H1 (cell line): ENCODE data around the gene GABPB1. TPM values are rescaled to one million over a fixed set of nuclear protein-coding genes. Genes with fewer than 3 reads are reported as not detected.

Experiments
- CTCF ChIA-PET: fragments of 300-600 bp; sonication (Branson Sonifier 250); formaldehyde crosslinking; loops from one replicate; lab custom pipeline; 2021; ENCODE audit not compliant: partially characterized antibody; lab: Charles Lee
- POLR2A ChIA-PET: fragments of 300-600 bp; sonication (Branson Sonifier 250); formaldehyde crosslinking; loops from one replicate; lab custom pipeline; 2021; ENCODE audit warnings: inconsistent platforms; ENCODE audit not compliant: partially characterized antibody; lab: Charles Lee
- DNase-seq, 2 experiments: peaks; one replicate each; pipeline versions ENCODE4 v3.0.0 to v3.0.0-alpha.2; 2010 to 2022; ENCODE audit warnings: low spot score in 2 of 2, low read depth in 1 of 2, mixed read lengths in 1 of 2
- FAIRE-seq: peaks from 2 replicates; lab custom pipeline; 2011; peaks lifted over from hg19 to GRCh38; lab: Jason Lieb, UNC
- H2AFZ ChIP-seq: 2 replicates; pipeline ENCODE4 v1.8.1; 2012; ENCODE audit warnings: low read length, inconsistent platforms
- H2AK5ac ChIP-seq: 2 replicates; pipeline ENCODE4 v1.6.1; 2013; ENCODE audit warnings: low read depth, low read length
- H2BK120ac ChIP-seq: replicated peaks from 2 replicates; pipeline ENCODE3; 2013; ENCODE audit warnings: low read depth, low read length, inconsistent platforms
- H2BK12ac ChIP-seq: 2 replicates; pipeline ENCODE4 v1.6.1; 2013; ENCODE audit warnings: low read depth, low read length
- H2BK15ac ChIP-seq: 2 replicates; pipeline ENCODE4 v1.6.1; 2013; ENCODE audit warnings: low read length
- H2BK20ac ChIP-seq: 2 replicates; pipeline ENCODE4 v1.6.1; 2013; ENCODE audit warnings: low read length
- H2BK5ac ChIP-seq: 2 replicates; pipeline ENCODE4 v1.6.1; 2013; ENCODE audit warnings: low read depth, low read length
- H3K14ac ChIP-seq: 2 replicates; pipeline ENCODE4 v1.6.1; 2013; ENCODE audit warnings: inconsistent platforms; ENCODE audit not compliant: insufficient read length
- H3K18ac ChIP-seq: 2 replicates; pipeline ENCODE4 v1.6.1; 2013; ENCODE audit warnings: low read length; ENCODE audit errors: extremely low read depth
- H3K23ac ChIP-seq: 2 replicates; pipeline ENCODE4 v1.6.1; 2013; ENCODE audit warnings: inconsistent platforms; ENCODE audit not compliant: insufficient read length
- H3K23me2 ChIP-seq: 2 replicates; pipeline ENCODE4 v1.6.1; 2013; ENCODE audit warnings: low read depth, low read length
- H3K27ac ChIP-seq: 2 replicates; pipeline ENCODE4 v1.6.1; 2011; ENCODE audit warnings: low read depth, low read length, inconsistent platforms
- H3K27me3 ChIP-seq, 4 experiments: replicated peaks in 1 of 4; 1 replicate in 1 of 4; 2 replicates in 3 of 4; pipeline versions ENCODE4 v1.6.1 to v1.8.1; 2011 to 2013; ENCODE audit warnings: low read length in 3 of 4, mild to moderate bottlenecking in 3 of 4, inconsistent platforms in 2 of 4, mixed read lengths in 2 of 4, moderate library complexity in 1 of 4; ENCODE audit not compliant: control insufficient read depth in 3 of 4, insufficient read depth in 3 of 4; ENCODE audit errors: extremely low read depth in 1 of 4
- H3K36me3 ChIP-seq, 4 experiments: 2 replicates each; pipeline versions ENCODE4 v1.6.1 to v1.8.1; 2011 to 2013; ENCODE audit warnings: mild to moderate bottlenecking in 4 of 4, low read length in 3 of 4, moderate library complexity in 2 of 4, control low read depth in 1 of 4, inconsistent platforms in 1 of 4; ENCODE audit not compliant: insufficient read depth in 4 of 4, control insufficient read depth in 2 of 4
- H3K4ac ChIP-seq: replicated peaks from 2 replicates; pipeline ENCODE3; 2013; ENCODE audit warnings: low read length, low read depth, mixed read lengths, inconsistent platforms; ENCODE audit not compliant: insufficient read length
- H3K4me1 ChIP-seq, 4 experiments: replicated peaks in 1 of 4; 1 replicate in 1 of 4; 2 replicates in 3 of 4; pipeline versions ENCODE4 v1.6.1 to v1.8.1; 2011 to 2013; ENCODE audit warnings: low read length in 3 of 4, inconsistent platforms in 2 of 4, mixed read lengths in 1 of 4; ENCODE audit not compliant: insufficient read depth in 4 of 4, control insufficient read depth in 3 of 4
- H3K4me2 ChIP-seq, 2 experiments: 2 replicates each; pipeline versions ENCODE4 v1.6.1 to v1.8.1; 2011 to 2013; ENCODE audit warnings: low read depth in 2 of 2, low read length in 2 of 2, control low read depth in 1 of 2, inconsistent platforms in 1 of 2, mild to moderate bottlenecking in 1 of 2; ENCODE audit not compliant: insufficient read depth in 1 of 2
- H3K4me3 ChIP-seq, 4 experiments: fragments of 200-600, 300-600 bp in 1 of 4; sonication (generic), shearing (Covaris generic), sonication (Bioruptor Twin) in 1 of 4; 2 replicates each; pipeline versions ENCODE4 v1.5.1 to v1.8.1; 2011 to 2016; ENCODE audit warnings: low read length in 4 of 4, low read depth in 3 of 4, control low read depth in 2 of 4, inconsistent platforms in 2 of 4, mild to moderate bottlenecking in 2 of 4, mixed read lengths in 1 of 4, moderate library complexity in 1 of 4; ENCODE audit not compliant: insufficient read depth in 2 of 4; ENCODE audit errors: extremely low read depth in 1 of 4
- H3K56ac ChIP-seq: replicated peaks from 2 replicates; pipeline ENCODE3; 2013; ENCODE audit warnings: low read depth, mild to moderate bottlenecking, mixed read lengths, low read length, inconsistent platforms; ENCODE audit not compliant: insufficient read length
- H3K79me1 ChIP-seq: 2 replicates; pipeline ENCODE4 v1.6.1; 2013; ENCODE audit warnings: low read depth, low read length, control low read depth
- H3K79me2 ChIP-seq, 2 experiments: 2 replicates each; pipeline versions ENCODE4 v1.6.1 to v1.8.1; 2012 to 2013; ENCODE audit warnings: low read length in 2 of 2, mild to moderate bottlenecking in 2 of 2, inconsistent platforms in 1 of 2; ENCODE audit not compliant: insufficient read depth in 2 of 2, control insufficient read depth in 1 of 2
- H3K9ac ChIP-seq, 4 experiments: replicated peaks in 1 of 4; 1 replicate in 1 of 4; 2 replicates in 3 of 4; pipeline versions ENCODE4 v1.6.1 to v1.8.1; 2011 to 2013; ENCODE audit warnings: low read depth in 3 of 4, low read length in 3 of 4, control low read depth in 2 of 4, mild to moderate bottlenecking in 2 of 4, moderate library complexity in 2 of 4, inconsistent platforms in 1 of 4; ENCODE audit errors: extremely low read depth in 1 of 4
- H3K9me3 ChIP-seq, 2 experiments: 2 replicates each; pipeline versions ENCODE4 v1.6.1 to v1.8.1; 2012 to 2013; ENCODE audit warnings: mild to moderate bottlenecking in 2 of 2, moderate library complexity in 2 of 2, control low read depth in 1 of 2, inconsistent platforms in 1 of 2, low read depth in 1 of 2, low read length in 1 of 2, mixed read lengths in 1 of 2; ENCODE audit not compliant: insufficient read depth in 2 of 2
- H4K20me1 ChIP-seq, 2 experiments: replicated peaks in 1 of 2; 2 replicates each; pipeline versions ENCODE3 to v1.8.1; 2011 to 2013; ENCODE audit warnings: inconsistent platforms in 2 of 2, low read length in 2 of 2, mild to moderate bottlenecking in 1 of 2; ENCODE audit not compliant: insufficient read depth in 2 of 2, control insufficient read depth in 1 of 2
- H4K5ac ChIP-seq: 2 replicates; pipeline ENCODE4 v1.6.1; 2013; ENCODE audit warnings: low read length, low read depth, mixed read lengths, inconsistent platforms; ENCODE audit not compliant: insufficient read length
- H4K8ac ChIP-seq: 2 replicates; pipeline ENCODE4 v1.8.0; 2013; ENCODE audit warnings: mild to moderate bottlenecking, moderate library complexity, low read length, inconsistent platforms; ENCODE audit not compliant: insufficient read depth; ENCODE audit errors: extremely low read depth
- H4K91ac ChIP-seq: replicated peaks from 2 replicates; pipeline ENCODE3; 2013; ENCODE audit warnings: low read length, mixed read lengths, inconsistent platforms; ENCODE audit not compliant: insufficient read length
- CHD1 ChIP-seq: IDR thresholded peaks from 2 replicates; pipeline ENCODE4 v1.6.1; 2012; ENCODE audit warnings: low read depth, low read length, improper control_type of control experiment
- CREB1 ChIP-seq: IDR thresholded peaks from 2 replicates; pipeline ENCODE4 v1.6.1; 2012; ENCODE audit warnings: inconsistent platforms
- EP300 ChIP-seq, 2 experiments: IDR thresholded peaks; 1 replicate in 1 of 2; 2 replicates in 1 of 2; pipeline ENCODE4 v1.6.1; 2011 to 2012; ENCODE audit warnings: low read depth in 2 of 2, low read length in 2 of 2, mild to moderate bottlenecking in 2 of 2, borderline replicate concordance in 1 of 2, inconsistent platforms in 1 of 2, moderate library complexity in 1 of 2
- HDAC6 ChIP-seq: IDR thresholded peaks from one replicate; pipeline ENCODE4 v1.7.1; 2012; ENCODE audit warnings: low read depth, mild to moderate bottlenecking, inconsistent platforms, low read length, moderate library complexity
- JUN ChIP-seq: IDR thresholded peaks from 2 replicates; pipeline ENCODE4 v1.6.1; 2011; ENCODE audit warnings: low read depth, mild to moderate bottlenecking, improper control_type of control experiment, low read length
- KDM5A ChIP-seq: fragments of 200-600 bp; IDR thresholded peaks from 2 replicates; pipeline ENCODE4 v1.7.1; 2012; ENCODE audit warnings: mild to moderate bottlenecking, low read length, inconsistent platforms, mixed read lengths
- POLR2AphosphoS5 ChIP-seq: IDR thresholded peaks from 2 replicates; pipeline ENCODE4 v1.6.1; 2011; ENCODE audit warnings: low read depth, low read length
- SAP30 ChIP-seq: fragments of 300-600 bp; sonication (generic); IDR thresholded peaks from 2 replicates; pipeline ENCODE4 v1.7.1; 2012; ENCODE audit warnings: low read length, moderate library complexity, mild to moderate bottlenecking, inconsistent platforms; ENCODE audit not compliant: insufficient read depth, insufficient replicate concordance
- SIRT6 ChIP-seq: IDR thresholded peaks from one replicate; pipeline ENCODE4 v1.7.1; 2012; ENCODE audit warnings: low read length, inconsistent platforms
- SP2 ChIP-seq: IDR thresholded peaks from 2 replicates; pipeline ENCODE4 v1.6.1; 2012; ENCODE audit warnings: mild to moderate bottlenecking, low read length, inconsistent platforms
- SP4 ChIP-seq: IDR thresholded peaks from 2 replicates; pipeline ENCODE4 v1.6.1; 2012; ENCODE audit warnings: low read length, inconsistent platforms
- SRF ChIP-seq: IDR thresholded peaks from 2 replicates; pipeline ENCODE4 v1.6.1; 2011; ENCODE audit warnings: mild to moderate bottlenecking, low read depth, low read length, moderate library complexity
- polyA plus RNA-seq, 7 experiments: library from polyadenylated mRNA; depleted of rRNA in 3 of 7; stranded (reverse) in 5 of 7; unstranded in 2 of 7; fragments of >200 nt in 5 of 7; fragments of 200-250 nt in 2 of 7; gene quantifications; 1 replicate in 5 of 7; 2 replicates in 1 of 7; 4 replicates in 1 of 7; pipeline versions ENCODE4 v1.2.1 to v1.2.3, GENCODE V29; 2011 to 2013; ENCODE audit warnings: missing spikeins in 2 of 7, mixed read lengths in 2 of 7
- total RNA-seq: library from RNA; stranded (reverse); fragmentation: NEBNext Ultra II Directional; extraction: Animal tissue kit (Norgen Biotek cat#: 25700); gene quantifications from 2 replicates; pipeline ENCODE4 v1.2.1, GENCODE V29; 2021

The GABPB1 gene
- total and polyA plus RNA-seq, 2 of the 8 experiments (the other 6 are each of a cell fraction or from before 2014, with no cell fraction given): 24.5 to 32.3 TPM

DNA sequence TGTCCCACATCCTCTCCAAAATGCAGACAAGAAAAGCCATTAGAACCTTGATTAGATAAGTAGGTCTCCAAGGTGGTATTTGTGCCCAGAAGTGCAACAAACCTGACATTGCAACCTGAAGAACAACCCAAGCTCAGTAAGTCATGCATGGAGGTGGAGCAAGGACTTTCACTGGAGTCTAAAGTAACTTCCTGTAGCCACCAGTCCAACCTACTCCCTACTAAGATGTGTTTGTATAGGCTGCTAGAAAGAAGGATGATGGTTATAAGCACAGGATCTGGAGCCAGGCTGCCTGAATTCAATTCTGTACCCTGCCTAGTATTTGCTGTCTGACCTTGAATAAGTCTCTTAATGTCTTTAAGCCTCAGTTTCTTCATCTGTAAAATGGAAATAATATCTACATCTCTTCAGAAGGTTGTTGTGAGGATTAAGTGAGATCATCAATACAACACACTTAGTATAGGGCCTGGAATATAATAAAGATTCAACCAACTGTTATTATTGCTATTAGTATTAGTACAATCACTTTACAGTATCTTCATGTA lies 121.7 kb downstream of the GABPB1 start:
- H2AK5ac ChIP-seq: no peak overlapping the region
- no peak overlapping the region for H2BK15ac ChIP-seq
- no peak overlapping the region for H3K18ac ChIP-seq
- DNase-seq (no peak), FAIRE-seq (no peak)
- H3K23ac ChIP-seq: no peak overlapping the region
- H3K4me2 ChIP-seq: no peak overlapping the region
- no peaks in the 10 kb centered on the region for H3K9me3 ChIP-seq
- no peaks in the 10 kb centered on the region for H4K20me1 ChIP-seq
- H2BK120ac ChIP-seq: no peak overlapping the region
- no peaks in the 10 kb centered on the region for H3K79me1 ChIP-seq
- H3K27me3 ChIP-seq: no peaks in the 10 kb centered on the region
- no peak for TF ChIP-seq SP4
- TF ChIP-seq HDAC6: no peak
- TF ChIP-seq SP2: no peak
- no peak for TF ChIP-seq EP300 (IDR thresholded peaks at IDR 0.05; ENCODE audit: borderline replicate concordance in 1 of 2, low read depth in 2 of 2, low read length in 2 of 2)
- no peak for TF ChIP-seq POLR2AphosphoS5
- no peak for TF ChIP-seq SRF
- TF ChIP-seq CREB1: no peak
- TF ChIP-seq JUN: no peak
- no peak for TF ChIP-seq KDM5A
- no peak for TF ChIP-seq CHD1
- TF ChIP-seq SAP30: no peak
- TF ChIP-seq SIRT6: no peak
- TF ChIP-seq, all 59 proteins: peak for 0
- Histone ChIP-seq H3K4ac (no peak overlapping the region), H3K79me2 (no peaks in the 10 kb centered on the region), H2AFZ (no peak overlapping the region), H3K56ac (no peak overlapping the region), H3K14ac (no peak overlapping the region), H4K91ac (no peak overlapping the region), H3K4me1 (no peaks in the 10 kb centered on the region), H3K27ac (no peak overlapping the region), H3K9ac (no peak overlapping the region), H2BK5ac (no peak overlapping the region), H3K4me3 (no peak overlapping the region), H3K23me2 (no peaks in the 10 kb centered on the region), H3K36me3 (no peaks in the 10 kb centered on the region; a peak in 1 of 8 replicates), H4K8ac (no peak overlapping the region), H2BK12ac (no peak overlapping the region), H2BK20ac (no peak overlapping the region), H4K5ac (no peak overlapping the region)
- ChIA-PET CTCF (interaction anchor here (0.7 to 1.6 kb wide), 5 partner anchors 8 to 178 kb away, joined by 3 to 4 read pairs (median 3); no protein-coding TSS in a partner anchor), POLR2A (interaction anchor here (0.7 kb wide), 1 partner anchor 44 kb away, joined by 3 read pairs; no protein-coding TSS in a partner anchor)
